Vagina (tissue), 2 donors: ENCODE measurements around the gene PLEKHA8. TPM values are rescaled to one million over a fixed set of nuclear protein-coding genes. Genes with fewer than 3 reads are reported as not detected.

ENCODE experiments used
- DNase-seq, 2 donors: peaks; one replicate each; pipeline ENCODE4 v3.0.0-alpha.2; 2017; ENCODE audit errors: extremely low spot score in 2 of 2
- H3K27ac ChIP-seq: fragments of 200-600 bp; sonication (generic); one replicate; pipeline ENCODE4 v1.5.1; 2019
- H3K27me3 ChIP-seq: fragments of 200-600 bp; sonication (generic); one replicate; pipeline ENCODE4 v1.5.1; 2019
- H3K36me3 ChIP-seq, 2 donors: fragments of 200-600 bp; sonication (generic); one replicate each; pipeline ENCODE4 v1.5.1; 2017 to 2019
- H3K4me1 ChIP-seq: fragments of 200-600 bp; sonication (generic); one replicate; pipeline ENCODE4 v1.5.1; 2019
- H3K4me3 ChIP-seq, 2 donors: fragments of 200-600 bp; sonication (generic); 1 replicate in 1 of 2; 2 replicates in 1 of 2; pipeline ENCODE4 v1.5.1; 2016 to 2019
- H3K9me3 ChIP-seq: fragments of 200-600 bp; sonication (generic); one replicate; pipeline ENCODE4 v1.5.1; 2019
- POLR2A ChIP-seq, 2 donors: fragments of 450-650 bp; IDR thresholded peaks; one replicate each; pipeline ENCODE4 v1.6.1; 2017; ENCODE audit warnings: antibody characterized with exemption in 2 of 2, mild to moderate bottlenecking in 2 of 2, moderate library complexity in 2 of 2
- POLR2AphosphoS5 ChIP-seq, 2 donors: sonication (generic); formaldehyde crosslinking; IDR thresholded peaks; one replicate each; pipeline ENCODE4 v1.9.0; 2017; ENCODE audit warnings: antibody characterized with exemption in 2 of 2, mild to moderate bottlenecking in 2 of 2, low read depth in 1 of 2; ENCODE audit not compliant: insufficient read depth in 1 of 2
- intact Hi-C: fragments of 100-400 bp; cut with DNase I; formaldehyde crosslinking; loops from one replicate; pipeline ENCODE4 v1.15.1; 2023
- small RNA-seq: library from RNA; depleted of rRNA; stranded (forward); fragments of <200 nt; gene quantifications from one replicate; pipeline ENCODE3, GENCODE V24; 2016
- total RNA-seq: library from RNA; depleted of rRNA; stranded (reverse); fragments of >200 nt; gene quantifications from one replicate; pipeline ENCODE4 v1.2.3, GENCODE V29; 2016
- TF ChIP-seq, protein P1 (sequence below), 3 experiments: fragments of 450-650 bp in 2 of 3; fragments of 200-600 bp in 1 of 3; sonication (generic) in 1 of 3; IDR thresholded peaks; one replicate each; pipeline ENCODE4 v1.5.1; 2017 to 2019; ENCODE audit warnings: antibody characterized with exemption in 3 of 3, mild to moderate bottlenecking in 2 of 3, moderate library complexity in 2 of 3

PLEKHA8 gene
- total RNA-seq, 1 donor from 2014 or later = 12.3 TPM

DNA sequence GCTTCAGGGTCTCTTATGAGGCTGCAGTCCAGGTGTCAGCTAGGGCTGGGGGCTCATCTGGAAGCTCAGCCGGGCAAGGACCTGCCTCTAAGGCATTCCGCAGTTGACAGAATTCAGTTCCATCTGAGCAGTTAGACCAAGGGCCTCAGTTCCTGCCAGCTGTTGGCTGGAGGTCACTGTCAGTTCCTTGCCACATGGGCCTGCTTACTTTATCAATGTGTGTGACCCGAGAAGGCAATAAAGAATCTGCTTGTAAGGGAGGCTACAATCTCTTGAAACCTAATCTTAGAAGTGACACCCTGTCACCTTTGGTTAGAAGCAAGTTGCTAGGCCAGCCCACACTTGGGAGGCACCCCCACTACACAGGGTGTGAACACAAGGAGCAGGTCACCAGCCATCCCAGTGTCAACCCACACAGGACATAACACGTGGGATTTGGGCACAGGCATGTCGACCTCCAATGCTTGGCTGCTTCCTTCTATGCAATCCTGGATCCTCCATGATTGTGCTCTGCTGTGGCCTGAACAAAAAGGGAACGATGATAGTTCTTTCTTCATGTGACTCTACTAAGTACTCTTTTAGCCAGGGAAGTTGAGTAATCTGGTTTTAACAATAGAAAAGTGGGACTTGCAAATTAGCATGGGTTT, 148.4 kb downstream of the PLEKHA8 start:
- no peak overlapping the region for H3K4me3 ChIP-seq
- H3K27ac ChIP-seq = no peak overlapping the region
- intact Hi-C loops = loop anchor here (10.0 kb wide), 1 partner anchor 108 kb away; the partner anchor contains the start of gene ZNRF2
- TF ChIP-seq POLR2A (IDR thresholded peaks at IDR 0.05) = no peak
- TF ChIP-seq, protein P1, sequence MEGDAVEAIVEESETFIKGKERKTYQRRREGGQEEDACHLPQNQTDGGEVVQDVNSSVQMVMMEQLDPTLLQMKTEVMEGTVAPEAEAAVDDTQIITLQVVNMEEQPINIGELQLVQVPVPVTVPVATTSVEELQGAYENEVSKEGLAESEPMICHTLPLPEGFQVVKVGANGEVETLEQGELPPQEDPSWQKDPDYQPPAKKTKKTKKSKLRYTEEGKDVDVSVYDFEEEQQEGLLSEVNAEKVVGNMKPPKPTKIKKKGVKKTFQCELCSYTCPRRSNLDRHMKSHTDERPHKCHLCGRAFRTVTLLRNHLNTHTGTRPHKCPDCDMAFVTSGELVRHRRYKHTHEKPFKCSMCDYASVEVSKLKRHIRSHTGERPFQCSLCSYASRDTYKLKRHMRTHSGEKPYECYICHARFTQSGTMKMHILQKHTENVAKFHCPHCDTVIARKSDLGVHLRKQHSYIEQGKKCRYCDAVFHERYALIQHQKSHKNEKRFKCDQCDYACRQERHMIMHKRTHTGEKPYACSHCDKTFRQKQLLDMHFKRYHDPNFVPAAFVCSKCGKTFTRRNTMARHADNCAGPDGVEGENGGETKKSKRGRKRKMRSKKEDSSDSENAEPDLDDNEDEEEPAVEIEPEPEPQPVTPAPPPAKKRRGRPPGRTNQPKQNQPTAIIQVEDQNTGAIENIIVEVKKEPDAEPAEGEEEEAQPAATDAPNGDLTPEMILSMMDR (IDR thresholded peaks at IDR 0.05) = no peak
- no peak for TF ChIP-seq POLR2AphosphoS5 (IDR thresholded peaks at IDR 0.05; ENCODE audit: insufficient read depth in 1 of 2, low read depth in 1 of 2)
- peaks cover 32% of the 10 kb centered on the region for H3K4me1 ChIP-seq
- H3K9me3 ChIP-seq = no peaks in the 10 kb centered on the region
- no peaks in the 10 kb centered on the region for H3K36me3 ChIP-seq
- DNase-seq = no peak
- H3K27me3 ChIP-seq = no peaks in the 10 kb centered on the region

DNA sequence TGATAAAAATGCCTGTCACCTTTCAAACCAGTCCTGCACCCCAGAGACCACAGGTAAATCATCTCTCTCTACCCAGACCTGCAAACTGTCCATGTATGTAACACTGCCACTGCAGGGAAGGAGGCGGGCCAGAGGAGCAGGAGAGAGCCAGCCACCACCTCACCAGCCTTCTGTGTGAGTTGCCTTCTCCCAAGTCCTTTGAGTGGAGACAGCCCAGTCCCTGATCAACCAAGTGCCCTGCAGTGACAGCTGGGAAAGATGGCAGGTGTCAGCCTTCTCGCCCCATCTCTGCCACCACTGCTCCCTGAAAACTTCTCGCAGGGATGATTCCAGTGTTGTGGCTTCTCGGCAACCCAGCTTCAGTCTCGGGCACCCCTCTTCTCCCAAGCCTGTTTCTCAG, 149.0 kb downstream of the PLEKHA8 start:
- no peak overlapping the region for H3K27ac ChIP-seq
- peaks cover 26% of the 10 kb centered on the region for H3K4me1 ChIP-seq
- H3K4me3 ChIP-seq = no peak overlapping the region
- TF ChIP-seq POLR2A (IDR thresholded peaks at IDR 0.05) = no peak
- TF ChIP-seq, protein P1 (IDR thresholded peaks at IDR 0.05) = no peak
- no peak for TF ChIP-seq POLR2AphosphoS5 (IDR thresholded peaks at IDR 0.05; ENCODE audit: insufficient read depth in 1 of 2, low read depth in 1 of 2)
- DNase-seq = no peak
- H3K27me3 ChIP-seq = no peaks in the 10 kb centered on the region
- intact Hi-C loops = loop anchor here (10.0 kb wide), 1 partner anchor 108 kb away; the partner anchor contains the start of gene ZNRF2
- H3K9me3 ChIP-seq = no peaks in the 10 kb centered on the region
- H3K36me3 ChIP-seq = no peaks in the 10 kb centered on the region

DNA sequence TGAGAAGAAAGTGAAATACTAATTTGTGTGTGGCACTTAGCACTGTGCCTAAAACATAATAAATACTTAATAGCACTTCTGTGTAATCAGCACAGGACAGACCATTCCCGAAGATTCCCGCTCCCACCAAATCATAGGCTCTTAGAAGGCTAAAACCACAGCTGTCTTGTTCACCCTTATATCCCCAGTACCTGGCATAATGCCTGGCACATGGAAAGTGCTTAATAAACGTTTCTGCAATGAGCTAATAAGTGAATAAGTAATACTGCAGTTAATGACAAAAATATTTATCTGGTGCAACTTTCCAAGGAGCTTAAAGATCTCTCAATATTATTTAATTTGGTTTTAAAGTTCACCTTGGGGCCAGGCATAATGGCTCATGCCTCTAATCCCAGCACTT, 149.8 kb downstream of the PLEKHA8 start:
- intact Hi-C loops = loop anchor here (10.0 kb wide), 1 partner anchor 107 kb away; the partner anchor contains the start of gene ZNRF2
- DNase-seq = no peak
- Histone ChIP-seq H3K9me3 (no peaks in the 10 kb centered on the region), H3K4me1 (peaks cover 18% of the 10 kb centered on the region), H3K4me3 (no peak overlapping the region), H3K27ac (no peak overlapping the region), H3K27me3 (no peaks in the 10 kb centered on the region), H3K36me3 (no peaks in the 10 kb centered on the region)
- TF ChIP-seq POLR2A (IDR thresholded peaks at IDR 0.05) (no peak), POLR2AphosphoS5 (IDR thresholded peaks at IDR 0.05; ENCODE audit: insufficient read depth in 1 of 2, low read depth in 1 of 2) (no peak)
- TF ChIP-seq, protein P1 (IDR thresholded peaks at IDR 0.05) = no peak

DNA sequence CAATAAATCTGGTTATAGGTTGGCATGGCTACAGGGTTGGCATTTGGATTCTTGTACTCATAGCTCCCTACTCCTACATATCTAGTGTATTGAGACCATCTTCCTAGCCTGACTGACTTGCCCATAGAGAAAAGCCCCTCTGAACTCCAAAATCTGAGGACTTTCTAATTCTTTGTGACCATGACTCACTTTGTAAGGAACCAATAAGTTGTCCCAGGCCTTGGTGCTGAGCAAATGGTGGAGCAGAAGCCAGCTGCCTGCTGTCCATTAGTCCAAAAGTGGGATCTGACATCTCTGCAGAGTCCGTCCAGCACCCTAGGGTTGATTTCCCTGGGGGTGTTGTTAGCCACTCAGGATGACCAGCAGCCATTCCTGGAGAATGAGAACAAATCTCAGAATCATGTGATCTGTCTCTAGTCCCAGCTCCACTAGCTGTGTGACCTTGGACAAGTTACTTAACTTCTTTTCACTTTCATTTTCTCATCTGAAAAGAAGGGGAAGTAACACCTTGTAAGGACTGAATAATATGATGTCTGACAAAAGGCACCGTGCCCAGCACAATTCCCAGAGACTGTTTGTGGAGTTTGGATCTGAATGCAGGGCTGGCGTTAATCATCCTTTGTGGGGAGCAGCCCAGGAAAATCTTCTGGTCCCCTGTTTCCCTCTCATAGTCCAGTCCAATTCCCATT, 150.7 kb downstream of the PLEKHA8 start:
- intact Hi-C loops = loop anchor here (10.0 kb wide), 1 partner anchor 106 kb away; the partner anchor contains the start of gene ZNRF2
- TF ChIP-seq POLR2A (IDR thresholded peaks at IDR 0.05) = no peak
- no peak for TF ChIP-seq POLR2AphosphoS5 (IDR thresholded peaks at IDR 0.05; ENCODE audit: insufficient read depth in 1 of 2, low read depth in 1 of 2)
- TF ChIP-seq, protein P1 (IDR thresholded peaks at IDR 0.05) = no peak
- Histone ChIP-seq H3K36me3 (no peaks in the 10 kb centered on the region), H3K4me1 (peaks cover 9% of the 10 kb centered on the region), H3K4me3 (no peak overlapping the region), H3K27me3 (no peaks in the 10 kb centered on the region), H3K27ac (no peak overlapping the region), H3K9me3 (no peaks in the 10 kb centered on the region)
- no peak for DNase-seq

Small RNA genes within 50 kb of the gene (small RNA-seq; reads per million reads assigned to genes)
- not detected for gene RPS27P16

Other genes with a start within 250 kb of the PLEKHA8 start
- 0.25 TPM for gene WIPF3, start 221.9 kb upstream of the PLEKHA8 start, total RNA-seq
- 40.8 TPM for gene SCRN1, start 38.6 kb upstream of the PLEKHA8 start, total RNA-seq
- gene FKBP14, start 1.7 kb upstream of the PLEKHA8 start, total RNA-seq = 4.4 TPM
- 44.2 TPM for gene MTURN, start 106.6 kb downstream of the PLEKHA8 start, total RNA-seq